HCT116 (cell line): ENCODE data around the gene UNC5C. TPM values are rescaled to one million over a fixed set of nuclear protein-coding genes. Genes with fewer than 3 reads are reported as not detected.

ENCODE experiments used
- ATAC-seq: fragments of 200-7000 bp; cut with Tn5 transposase; 2 replicates; pipeline ENCODE4 v1.9.1; 2020; ENCODE audit warnings: mild to moderate bottlenecking, moderate library complexity
- BruUV-seq: library from RNA; stranded (reverse); fragments of 400-500 nt; replicated peaks from 2 replicates; lab custom pipeline; 2021; lab: Mats Ljungman, UMichigan
- CTCF ChIA-PET: fragments of 300-600 bp; sonication (Branson Sonifier 250); formaldehyde crosslinking; loops from one replicate; lab custom pipeline; 2021; ENCODE audit warnings: antibody characterized with exemption; lab: Charles Lee
- POLR2A ChIA-PET: fragments of 300-600, 350-600 bp; sonication (Branson Sonifier 250); formaldehyde crosslinking; loops from one replicate; lab custom pipeline; 2021; ENCODE audit warnings: antibody characterized with exemption; lab: Charles Lee
- RAD21 ChIA-PET, 2 experiments: fragments of 300-600 bp; sonication (Branson Sonifier 250); formaldehyde crosslinking; loops; one replicate each; lab custom pipeline; 2023; ENCODE audit warnings: low total read pairs in 2 of 2; ENCODE audit not compliant: uncharacterized antibody in 2 of 2, unreplicated experiment in 2 of 2, low non-redundant PET in 1 of 2; lab: Charles Lee
- DNase-seq: peaks from one replicate; pipeline ENCODE4 v3.0.0-alpha.2; 2010; ENCODE audit warnings: low read depth, low spot score
- H2AFZ ChIP-seq: fragments of 200-600 bp; shearing (Covaris generic), sonication (generic); 2 replicates; pipeline ENCODE4 v1.6.1; 2017; ENCODE audit warnings: low read depth, mixed run types, mixed read lengths, antibody characterized with exemption, low read length; ENCODE audit not compliant: poor library complexity, severe bottlenecking
- H3K27ac ChIP-seq: 2 replicates; pipeline ENCODE4 v1.5.1; 2012; ENCODE audit warnings: low read depth, low read length
- H3K27me3 ChIP-seq: fragments of 200-600 bp; sonication (generic); 2 replicates; pipeline ENCODE4 v1.6.1; 2016; ENCODE audit warnings: mixed run types, low read length, mixed read lengths; ENCODE audit not compliant: insufficient read depth
- H3K36me3 ChIP-seq, 2 experiments: fragments of 200-500 bp in 1 of 2; fragments of 200-600 bp in 1 of 2; sonication (Bioruptor generic) in 1 of 2; sonication (generic) in 1 of 2; 2 replicates each; pipeline versions ENCODE4 v1.5.1 to v1.6.1; 2014 to 2016; ENCODE audit warnings: low read length in 2 of 2, inconsistent platforms in 1 of 2, mixed read lengths in 1 of 2, mixed run types in 1 of 2; ENCODE audit not compliant: insufficient read depth in 2 of 2, control insufficient read depth in 1 of 2
- H3K4me1 ChIP-seq, 2 experiments: fragments of 200-600 bp in 1 of 2; sonication (generic) in 1 of 2; 2 replicates each; pipeline versions ENCODE4 v1.5.1 to v1.6.1; 2012 to 2017; ENCODE audit warnings: low read length in 2 of 2, inconsistent platforms in 1 of 2, mild to moderate bottlenecking in 1 of 2, mixed read lengths in 1 of 2, mixed run types in 1 of 2, moderate library complexity in 1 of 2; ENCODE audit not compliant: insufficient read depth in 2 of 2, control insufficient read depth in 1 of 2
- H3K4me2 ChIP-seq: fragments of 200-600 bp; sonication (generic); 2 replicates; pipeline ENCODE4 v1.6.1; 2017; ENCODE audit warnings: mixed run types, low read length, mixed read lengths
- H3K4me3 ChIP-seq, 2 experiments: fragments of 200-600 bp in 1 of 2; sonication (generic) in 1 of 2; replicated peaks in 1 of 2; 2 replicates each; pipeline ENCODE4 v1.5.1; 2011 to 2016; ENCODE audit warnings: low read length in 2 of 2, control low read depth in 1 of 2, low read depth in 1 of 2, mild to moderate bottlenecking in 1 of 2, mixed read lengths in 1 of 2, mixed run types in 1 of 2
- H3K79me2 ChIP-seq: fragments of 200-600 bp; sonication (generic); 2 replicates; pipeline ENCODE4 v1.6.1; 2017; ENCODE audit warnings: mild to moderate bottlenecking, mixed run types, low read length, moderate library complexity, mixed read lengths; ENCODE audit not compliant: insufficient read depth
- H3K9ac ChIP-seq: fragments of 200-600 bp; sonication (generic); 2 replicates; pipeline ENCODE4 v1.6.1; 2016; ENCODE audit warnings: low read length, mixed read lengths
- H3K9me2 ChIP-seq: fragments of 200-600 bp; sonication (generic), shearing (Covaris generic); 2 replicates; pipeline ENCODE4 v1.6.1; 2017; ENCODE audit warnings: mixed run types, mild to moderate bottlenecking, moderate library complexity; ENCODE audit not compliant: insufficient read depth
- H3K9me3 ChIP-seq, 2 experiments: fragments of 200-500 bp in 1 of 2; fragments of 200-600 bp in 1 of 2; sonication (Bioruptor generic) in 1 of 2; sonication (generic) in 1 of 2; 2 replicates each; pipeline ENCODE4 v1.6.1; 2014 to 2017; ENCODE audit warnings: low read length in 2 of 2, mixed read lengths in 2 of 2, inconsistent platforms in 1 of 2, low read depth in 1 of 2, mild to moderate bottlenecking in 1 of 2, mixed run types in 1 of 2, moderate library complexity in 1 of 2; ENCODE audit not compliant: control insufficient read depth in 1 of 2, insufficient read depth in 1 of 2
- H4K20me1 ChIP-seq: fragments of 200-600 bp; sonication (generic), shearing (Covaris generic); 2 replicates; pipeline ENCODE4 v1.6.1; 2017; ENCODE audit warnings: mixed run types, mild to moderate bottlenecking, moderate library complexity; ENCODE audit not compliant: insufficient read depth
- ATF3 ChIP-seq: IDR thresholded peaks from 2 replicates; pipeline ENCODE4 v1.6.1; 2012
- CBX3 ChIP-seq: IDR thresholded peaks from 2 replicates; pipeline ENCODE4 v1.6.1; 2012; ENCODE audit warnings: low read depth
- CTCF ChIP-seq, 3 experiments: fragments of 200-600 bp in 1 of 3; sonication (generic) in 1 of 3; IDR thresholded peaks in 2 of 3; conservative IDR thresholded peaks in 1 of 3; 2 replicates each; pipeline ENCODE4 v1.5.1; 2012 to 2017; ENCODE audit warnings: low read depth in 2 of 3, low read length in 2 of 3, antibody characterized with exemption in 1 of 3, borderline replicate concordance in 1 of 3, control low read depth in 1 of 3, mild to moderate bottlenecking in 1 of 3, mixed read lengths in 1 of 3, mixed run types in 1 of 3, moderate library complexity in 1 of 3; ENCODE audit not compliant: insufficient read depth in 1 of 3
- ELF1 ChIP-seq: IDR thresholded peaks from 2 replicates; pipeline ENCODE4 v1.6.1; 2012; ENCODE audit warnings: low read depth, borderline replicate concordance
- EZH2phosphoT487 ChIP-seq: fragments of 200-600 bp; IDR thresholded peaks from 2 replicates; pipeline ENCODE4 v1.6.1; 2018; ENCODE audit warnings: antibody characterized with exemption, borderline replicate concordance
- FOSL1 ChIP-seq: IDR thresholded peaks from 2 replicates; pipeline ENCODE4 v1.6.1; 2012; ENCODE audit warnings: low read depth
- MAX ChIP-seq: IDR thresholded peaks from 2 replicates; pipeline ENCODE4 v1.6.1; 2012
- TCF7L2 ChIP-seq: IDR thresholded peaks from 2 replicates; pipeline ENCODE4 v1.7.0; 2011; ENCODE audit warnings: borderline replicate concordance, inconsistent platforms; ENCODE audit not compliant: insufficient read depth, insufficient read length; ENCODE audit errors: extremely low read depth
- intact Hi-C: fragments of 100-400 bp; cut with micrococcal nuclease; formaldehyde crosslinking; loops from 2 replicates; pipeline ENCODE4 v1.10.0; 2022
- total RNA-seq: library from RNA; stranded (reverse); gene quantifications from one replicate; pipeline ENCODE4 v1.2.1, GENCODE V29; 2021; ENCODE audit not compliant: unreplicated experiment

Gene UNC5C
- total RNA-seq, 1 experiment from 2014 or later: not detected

GRCh38 chr4:95212692-95213091 lies 336.1 kb downstream of the UNC5C start:
- no peaks in the 10 kb centered on the region for H3K4me1 ChIP-seq
- no peak overlapping the region for H3K4me3 ChIP-seq
- ChIA-PET POLR2A (no interaction called here), RAD21 (no interaction called here), CTCF (no interaction called here)
- H3K36me3 ChIP-seq: no peaks in the 10 kb centered on the region
- no peaks in the 10 kb centered on the region for H3K9me3 ChIP-seq
- no peak overlapping the region for H3K27ac ChIP-seq
- H3K27me3 ChIP-seq: no peaks in the 10 kb centered on the region
- TF ChIP-seq ELF1 (no peak), FOSL1 (no peak), MAX (no peak), ATF3 (no peak)
- no peak overlapping the region for H3K4me2 ChIP-seq
- no peak for ATAC-seq
- no peaks in the 10 kb centered on the region for H3K79me2 ChIP-seq
- H3K9ac ChIP-seq: no peak overlapping the region
- BruUV-seq: no TSS peak
- no peak overlapping the region for H2AFZ ChIP-seq
- no peak for DNase-seq
- H3K9me2 ChIP-seq: no peaks in the 10 kb centered on the region
- no peaks in the 10 kb centered on the region for H4K20me1 ChIP-seq
- intact Hi-C loops: no loop called here

GRCh38 chr4:95209927-95210326 lies 338.8 kb downstream of the UNC5C start:
- no peaks in the 10 kb centered on the region for H4K20me1 ChIP-seq
- intact Hi-C loops: no loop called here
- DNase-seq: no peak
- ChIA-PET CTCF (no interaction called here), RAD21 (no interaction called here), POLR2A (no interaction called here)
- H3K27ac ChIP-seq: no peak overlapping the region
- no peaks in the 10 kb centered on the region for H3K4me1 ChIP-seq
- no peak overlapping the region for H2AFZ ChIP-seq
- H3K9me2 ChIP-seq: no peaks in the 10 kb centered on the region
- H3K9ac ChIP-seq: no peak overlapping the region
- no peak for ATAC-seq
- no TSS peak for BruUV-seq
- H3K27me3 ChIP-seq: no peaks in the 10 kb centered on the region
- H3K36me3 ChIP-seq: no peaks in the 10 kb centered on the region
- H3K79me2 ChIP-seq: no peaks in the 10 kb centered on the region
- no peaks in the 10 kb centered on the region for H3K9me3 ChIP-seq
- no peak overlapping the region for H3K4me3 ChIP-seq
- TF ChIP-seq CBX3: no peak
- no peak for TF ChIP-seq EZH2phosphoT487
- no peak for TF ChIP-seq MAX
- TF ChIP-seq ELF1: no peak
- TF ChIP-seq ATF3: no peak
- TF ChIP-seq CTCF (IDR thresholded peaks at IDR 0.05 in 2 of 3, conservative IDR thresholded peaks at IDR 0.05 in 1 of 3; ENCODE audit: borderline replicate concordance in 1 of 3, insufficient read depth in 1 of 3, low read depth in 2 of 3, low read length in 2 of 3): no peak
- TF ChIP-seq TCF7L2: no peak
- no peak overlapping the region for H3K4me2 ChIP-seq
